HepG2 (cell line): ENCODE results near the gene JCAD.

Experiments used
- CREB1 ChIP-seq, 2 experiments: fragments of 450-650 bp in 1 of 2; IDR thresholded peaks; 2 replicates each; pipeline ENCODE4 v1.6.1; 2016 to 2017; ENCODE audit warnings: control low read depth in 1 of 2, mild to moderate bottlenecking in 1 of 2, missing compliant biosample characterization in 1 of 2, missing genetic modification characterization in 1 of 2
- CTCF ChIP-seq: sonication (generic); formaldehyde crosslinking; IDR thresholded peaks from 2 replicates; pipeline ENCODE4 v1.5.0; 2020; ENCODE audit warnings: mild to moderate bottlenecking, missing genetic modification reagents, moderate library complexity
- GLI4 ChIP-seq: sonication (generic); formaldehyde crosslinking; IDR thresholded peaks from 2 replicates; pipeline ENCODE4 v1.5.1; 2020; ENCODE audit warnings: missing genetic modification reagents, mild to moderate bottlenecking, moderate library complexity, borderline replicate concordance
- PHF21A ChIP-seq: sonication (generic); formaldehyde crosslinking; IDR thresholded peaks from 2 replicates; pipeline ENCODE4 v1.5.0; 2020; ENCODE audit warnings: mild to moderate bottlenecking, missing genetic modification reagents
- POLR2AphosphoS5 ChIP-seq: IDR thresholded peaks from 2 replicates; pipeline ENCODE4 v1.6.1; 2012; ENCODE audit warnings: low read depth, low read length
- PRDM15 ChIP-seq: sonication (generic); formaldehyde crosslinking; IDR thresholded peaks from 2 replicates; pipeline ENCODE4 v1.4.0; 2020; ENCODE audit warnings: missing genetic modification reagents
- TMF1 ChIP-seq: sonication (generic); formaldehyde crosslinking; IDR thresholded peaks from 2 replicates; pipeline ENCODE4 v1.8.1; 2022; ENCODE audit warnings: low read depth, missing genetic modification reagents
- ZBTB49 ChIP-seq: sonication (generic); formaldehyde crosslinking; IDR thresholded peaks from 2 replicates; pipeline ENCODE4 v1.4.0; 2020; ENCODE audit warnings: missing genetic modification reagents, borderline replicate concordance
- ZNF3 ChIP-seq: IDR thresholded peaks from 2 replicates; pipeline ENCODE4 v1.7.0; 2017; ENCODE audit warnings: inconsistent platforms

- no peak for TF ChIP-seq ZNF3 (CRISPR knock-in tag)
- TF ChIP-seq PRDM15 (CRISPR knock-in tag): no peak
- no peak for TF ChIP-seq TMF1 (CRISPR knock-in tag)
- no peak for TF ChIP-seq CTCF (CRISPR knock-in tag)
- no peak for TF ChIP-seq ZBTB49 (CRISPR knock-in tag)
- no peak for TF ChIP-seq GLI4 (CRISPR knock-in tag)
- no peak for TF ChIP-seq CREB1 (IDR thresholded peaks at IDR 0.05)
- TF ChIP-seq CREB1 (CRISPR knock-in tag; IDR thresholded peaks at IDR 0.05): no peak
- TF ChIP-seq POLR2AphosphoS5: no peak
- TF ChIP-seq PHF21A: no peak
These were observed 64.6 kb downstream of the JCAD start for GRCh38 chr10:29994811-29995210.
